Right atrium auricular region (tissue), 2 donors: ENCODE data around the gene NCEH1. TPM values are rescaled to one million over a fixed set of nuclear protein-coding genes. Genes with fewer than 3 reads are reported as not detected.

Experiments
- DNase-seq: peaks from one replicate; pipeline ENCODE4 v3.0.0-alpha.2; 2019; ENCODE audit warnings: low spot score
- H3K27ac ChIP-seq, 2 donors: fragments of 200-600 bp; sonication (generic); 1 replicate in 1 of 2; 2 replicates in 1 of 2; pipeline ENCODE4 v1.5.1; 2016 to 2019
- H3K27me3 ChIP-seq, 2 donors: fragments of 200-600 bp; sonication (generic); one replicate each; pipeline versions ENCODE4 v1.5.1 to v1.6.0; 2017 to 2019
- H3K36me3 ChIP-seq: fragments of 200-600 bp; sonication (generic); one replicate; pipeline ENCODE4 v1.5.1; 2016
- H3K4me1 ChIP-seq, 2 donors: fragments of 200-600 bp; sonication (generic); one replicate each; pipeline versions ENCODE4 v1.5.1 to v1.6.0; 2017 to 2019
- H3K4me3 ChIP-seq, 2 donors: fragments of 200-600 bp; sonication (generic); 1 replicate in 1 of 2; 2 replicates in 1 of 2; pipeline ENCODE4 v1.5.1; 2017 to 2019; ENCODE audit warnings: mild to moderate bottlenecking in 1 of 2, moderate library complexity in 1 of 2
- H3K9me3 ChIP-seq, 2 donors: fragments of 200-600 bp; sonication (generic); one replicate each; pipeline ENCODE4 v1.5.1; 2019
- total RNA-seq, 2 donors: library from RNA; depleted of rRNA; stranded (reverse); fragments of >200 nt; gene quantifications; one replicate each; pipeline ENCODE4 v1.1.0, GENCODE V29; 2016
- TF ChIP-seq, protein P1 (sequence below), 2 donors: fragments of 200-600 bp; sonication (generic); IDR thresholded peaks; one replicate each; pipeline ENCODE4 v1.5.1; 2019; ENCODE audit warnings: antibody characterized with exemption in 2 of 2

Gene NCEH1
- total RNA-seq, 2 donors from 2014 or later, result 14.3 to 21.1 TPM

DNA sequence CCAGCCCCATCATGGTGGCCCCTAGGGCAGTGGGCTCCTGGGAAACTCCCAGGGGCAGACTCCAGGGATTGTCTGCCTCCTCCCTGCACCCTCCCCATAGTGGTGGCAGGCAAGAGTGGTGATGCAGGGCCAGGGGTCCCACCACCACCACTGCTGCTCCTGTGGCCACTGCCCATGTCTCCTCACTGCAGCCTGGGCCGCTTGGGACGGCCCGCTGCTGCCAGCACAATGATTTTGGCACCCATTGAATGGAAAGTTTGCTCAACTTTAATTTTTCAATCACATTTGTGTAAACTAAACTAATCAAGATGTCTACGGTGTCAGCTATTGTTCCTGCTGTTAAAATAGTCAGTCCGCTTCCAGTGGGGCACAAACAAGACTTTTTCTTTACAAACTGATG is 95.6 kb downstream of the NCEH1 start:
- no peak for DNase-seq

DNA sequence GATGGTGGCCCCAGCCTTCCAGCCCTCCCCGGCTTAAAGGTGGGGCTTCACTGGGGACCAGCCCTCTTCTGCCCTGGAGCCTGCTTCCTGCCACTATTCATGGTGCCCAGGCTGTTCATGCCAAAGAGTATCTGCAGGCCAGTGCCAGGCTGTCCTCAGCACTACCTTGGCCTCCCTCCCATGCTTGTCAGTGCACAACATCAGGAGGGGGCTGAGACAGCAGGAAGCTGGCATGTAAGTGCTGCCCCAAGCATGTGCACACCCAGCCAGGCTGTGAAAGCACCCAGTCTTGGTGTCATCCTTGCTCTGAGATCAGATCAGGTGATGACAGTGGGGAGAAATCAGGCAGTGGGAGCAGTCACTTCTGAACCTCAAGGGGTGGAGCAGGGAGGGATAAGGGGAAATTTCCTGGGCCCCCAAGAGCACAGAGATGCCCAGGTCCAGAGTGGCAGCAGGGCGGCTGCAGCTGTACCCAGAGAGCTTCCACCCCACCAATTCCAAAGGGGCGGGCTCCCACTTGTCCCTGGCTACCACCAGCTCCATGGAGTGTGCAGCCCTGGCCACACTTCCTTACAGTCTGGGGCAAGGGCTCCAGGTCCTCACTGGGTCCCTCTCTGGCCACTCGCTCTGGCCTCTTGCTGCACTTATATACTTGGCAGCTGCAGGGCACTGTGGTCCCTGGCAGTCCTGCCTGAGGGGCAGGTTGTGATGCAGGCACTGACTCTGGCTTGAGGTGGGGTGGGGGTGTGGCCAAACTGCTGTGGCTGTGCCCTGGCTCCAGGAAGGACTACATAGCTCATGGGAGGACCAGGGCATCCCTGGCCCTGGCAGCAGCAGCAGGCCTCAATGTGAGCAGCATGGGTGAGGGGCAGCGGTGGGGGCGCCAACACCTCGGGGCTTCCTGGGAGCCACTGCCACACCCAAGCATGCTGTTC is 96.3 kb downstream of the NCEH1 start:
- no peak for DNase-seq
- Histone ChIP-seq H3K9me3 (no peaks in the 10 kb centered on the region), H3K4me3 (no peak overlapping the region), H3K27me3 (no peaks in the 10 kb centered on the region), H3K27ac (no peak overlapping the region), H3K4me1 (peaks cover 0 to 6% of the 10 kb centered on the region in 2 donors), H3K36me3 (no peaks in the 10 kb centered on the region)
- TF ChIP-seq, protein P1, sequence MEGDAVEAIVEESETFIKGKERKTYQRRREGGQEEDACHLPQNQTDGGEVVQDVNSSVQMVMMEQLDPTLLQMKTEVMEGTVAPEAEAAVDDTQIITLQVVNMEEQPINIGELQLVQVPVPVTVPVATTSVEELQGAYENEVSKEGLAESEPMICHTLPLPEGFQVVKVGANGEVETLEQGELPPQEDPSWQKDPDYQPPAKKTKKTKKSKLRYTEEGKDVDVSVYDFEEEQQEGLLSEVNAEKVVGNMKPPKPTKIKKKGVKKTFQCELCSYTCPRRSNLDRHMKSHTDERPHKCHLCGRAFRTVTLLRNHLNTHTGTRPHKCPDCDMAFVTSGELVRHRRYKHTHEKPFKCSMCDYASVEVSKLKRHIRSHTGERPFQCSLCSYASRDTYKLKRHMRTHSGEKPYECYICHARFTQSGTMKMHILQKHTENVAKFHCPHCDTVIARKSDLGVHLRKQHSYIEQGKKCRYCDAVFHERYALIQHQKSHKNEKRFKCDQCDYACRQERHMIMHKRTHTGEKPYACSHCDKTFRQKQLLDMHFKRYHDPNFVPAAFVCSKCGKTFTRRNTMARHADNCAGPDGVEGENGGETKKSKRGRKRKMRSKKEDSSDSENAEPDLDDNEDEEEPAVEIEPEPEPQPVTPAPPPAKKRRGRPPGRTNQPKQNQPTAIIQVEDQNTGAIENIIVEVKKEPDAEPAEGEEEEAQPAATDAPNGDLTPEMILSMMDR (IDR thresholded peaks at IDR 0.05), result no peak

More for the DNA sequence above, 95.6 kb downstream of the NCEH1 start:
- H3K4me3 ChIP-seq, result no peak overlapping the region
- H3K4me1 ChIP-seq, result peaks cover 0 to 6% of the 10 kb centered on the region in 2 donors
- TF ChIP-seq, protein P1 (IDR thresholded peaks at IDR 0.05), result no peak
- H3K9me3 ChIP-seq, result no peaks in the 10 kb centered on the region
- no peaks in the 10 kb centered on the region for H3K27me3 ChIP-seq
- H3K36me3 ChIP-seq, result no peaks in the 10 kb centered on the region
- H3K27ac ChIP-seq, result no peak overlapping the region

DNA sequence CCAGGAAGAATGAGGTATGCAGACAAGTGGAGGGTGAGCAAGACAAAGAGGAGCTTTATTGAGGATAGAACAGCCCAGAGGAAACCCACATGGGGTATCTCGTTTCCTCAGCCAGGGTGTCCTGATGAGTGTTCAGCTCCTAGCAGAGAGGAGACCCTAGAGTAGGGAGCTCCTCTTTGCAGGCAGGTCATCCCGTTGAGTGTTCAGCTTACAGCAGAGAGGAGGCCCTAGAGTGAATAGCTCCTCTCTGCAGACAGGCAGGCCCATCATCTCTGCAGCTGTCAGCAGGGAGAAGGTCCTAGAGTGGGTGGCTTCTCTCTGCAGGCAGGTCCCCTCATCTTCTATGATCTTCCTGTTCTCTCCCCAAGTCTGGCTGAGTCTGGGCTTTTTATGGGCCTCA is 97.0 kb downstream of the NCEH1 start:
- Histone ChIP-seq H3K27ac (no peak overlapping the region), H3K9me3 (no peaks in the 10 kb centered on the region), H3K4me3 (no peak overlapping the region), H3K36me3 (no peaks in the 10 kb centered on the region), H3K27me3 (no peaks in the 10 kb centered on the region), H3K4me1 (peaks cover 0 to 6% of the 10 kb centered on the region in 2 donors)
- TF ChIP-seq, protein P1 (IDR thresholded peaks at IDR 0.05), result no peak
- no peak for DNase-seq

DNA sequence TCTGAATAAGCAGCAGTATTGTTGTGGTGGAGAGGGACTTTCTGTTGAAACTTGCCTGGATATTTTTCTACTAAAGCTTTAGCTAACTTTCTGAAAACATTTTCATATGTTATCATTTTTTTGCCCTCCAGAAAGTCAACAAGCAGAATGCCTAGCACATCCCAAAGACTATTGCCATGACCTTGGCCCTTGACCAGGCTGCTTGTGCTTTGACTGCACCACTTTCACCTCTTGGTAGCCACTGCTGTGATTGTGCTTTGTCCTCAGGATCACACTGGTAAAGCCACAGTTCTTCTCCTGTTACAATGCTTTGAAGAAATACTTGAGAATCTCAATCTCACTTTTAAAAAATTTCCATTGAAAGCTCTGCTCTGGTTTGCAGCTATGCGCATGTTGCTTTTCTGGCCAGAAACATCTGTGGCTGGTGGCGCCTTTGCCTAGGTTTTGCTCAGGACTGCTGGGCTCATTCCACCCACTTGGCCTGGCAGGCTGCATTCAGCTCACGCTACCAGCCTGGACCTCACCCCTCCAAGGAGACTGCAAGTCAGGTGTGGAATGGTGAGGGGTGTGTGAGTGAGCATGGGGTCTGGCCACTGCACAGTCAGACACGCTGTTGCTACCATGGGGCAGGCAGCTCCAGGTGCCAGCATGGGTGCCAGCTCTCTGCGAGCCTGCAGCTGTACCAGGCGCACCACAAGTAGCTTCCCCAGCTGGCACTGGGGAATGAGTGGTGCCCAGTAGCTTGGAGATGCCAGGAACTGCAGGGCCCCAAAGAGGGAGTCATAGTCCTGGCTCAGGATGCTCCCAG is 97.8 kb downstream of the NCEH1 start:
- TF ChIP-seq, protein P1 (IDR thresholded peaks at IDR 0.05), result no peak
- no peak overlapping the region for H3K27ac ChIP-seq
- no peaks in the 10 kb centered on the region for H3K27me3 ChIP-seq
- DNase-seq, result no peak
- H3K36me3 ChIP-seq, result no peaks in the 10 kb centered on the region
- H3K9me3 ChIP-seq, result no peaks in the 10 kb centered on the region
- H3K4me1 ChIP-seq, result peaks cover 0 to 6% of the 10 kb centered on the region in 2 donors
- no peak overlapping the region for H3K4me3 ChIP-seq

DNA sequence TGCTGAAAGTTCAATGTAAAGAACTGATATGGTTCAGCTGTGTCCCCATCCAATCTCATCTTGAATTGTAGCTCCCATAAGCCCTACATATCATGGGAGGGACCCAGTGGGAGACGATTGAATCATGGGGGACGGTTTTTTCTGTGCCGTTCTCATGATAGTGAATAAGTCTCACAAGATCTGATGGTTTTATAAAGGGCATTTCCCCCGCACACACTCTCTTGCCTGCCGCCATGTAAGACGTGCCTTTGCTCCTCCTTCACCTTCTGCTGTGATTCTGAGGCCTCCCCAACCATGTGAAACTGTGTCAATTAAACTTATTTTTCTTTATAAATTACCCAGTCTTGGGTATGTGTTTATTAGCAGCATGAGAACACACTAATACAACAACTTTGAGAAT is 101.1 kb downstream of the NCEH1 start:
- Histone ChIP-seq H3K36me3 (no peaks in the 10 kb centered on the region), H3K27me3 (no peaks in the 10 kb centered on the region), H3K4me1 (peaks cover 0 to 5% of the 10 kb centered on the region in 2 donors), H3K27ac (no peak overlapping the region), H3K9me3 (no peaks in the 10 kb centered on the region), H3K4me3 (no peak overlapping the region)
- DNase-seq, result no peak
- TF ChIP-seq, protein P1 (IDR thresholded peaks at IDR 0.05), result no peak
